Stimulated activated CD8-positive, alpha-beta memory T cell treated with anti-CD3 and anti-CD28 coated beads, Interleukin-4, amount 100 ng/mL, for 4 hours (primary cell): ENCODE results near the gene SMCO1.
"Not testable (repeated sequence)": the region's sequence is repeated elsewhere in the genome, so short reads cannot be mapped to it uniquely, and the experiment has no call there.

Source experiments
- DNase-seq, 2 donors: peaks; one replicate each; pipeline ENCODE4 v3.0.0-alpha.2; 2020; ENCODE audit warnings: low read depth in 2 of 2, low spot score in 1 of 2

SMCO1 gene

DNA sequence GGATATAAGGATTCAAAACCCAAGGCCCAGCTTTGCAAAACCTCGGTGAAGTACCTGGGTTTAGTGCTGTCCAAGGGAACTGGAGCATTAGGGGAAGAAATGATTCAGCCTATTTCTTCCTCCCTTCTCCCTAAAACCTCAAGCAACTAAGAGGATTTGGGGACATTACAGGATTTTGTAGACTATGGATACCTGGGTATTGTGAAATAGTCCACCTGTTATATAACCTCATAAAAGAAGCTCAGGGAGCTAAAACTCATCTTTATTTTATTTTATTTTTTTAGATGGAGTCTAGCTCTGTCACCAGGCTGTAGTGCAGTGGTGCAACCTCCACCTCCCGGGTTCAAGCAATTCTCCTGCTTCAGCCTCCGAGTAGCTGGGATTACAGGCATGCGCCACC is 8.7 kb upstream of the SMCO1 start:
- no peak for DNase-seq

DNA sequence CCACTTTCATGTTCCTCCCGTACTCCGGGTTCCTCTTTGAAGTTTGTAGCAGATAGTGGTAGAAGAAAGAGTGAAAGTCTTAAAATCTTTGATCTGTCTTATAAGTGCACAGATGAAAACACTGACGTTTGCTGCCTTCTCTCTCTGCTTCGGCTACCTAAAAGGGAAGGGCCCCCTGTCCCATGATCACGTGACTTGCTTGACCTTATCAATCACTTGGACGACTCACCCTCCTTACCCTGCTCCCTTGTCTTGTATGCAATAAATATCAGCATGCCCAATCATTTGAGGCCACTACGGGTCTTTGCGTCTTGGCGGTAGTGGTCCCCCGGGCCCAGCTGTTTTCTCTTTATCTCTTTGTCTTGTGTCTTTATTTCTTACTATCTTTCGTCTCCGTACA is 6.1 kb upstream of the SMCO1 start:
- not testable (repeated sequence) for DNase-seq

GRCh38 chr3:196519718-196520082 is 4.6 kb upstream of the SMCO1 start:
- no peak for DNase-seq

DNA sequence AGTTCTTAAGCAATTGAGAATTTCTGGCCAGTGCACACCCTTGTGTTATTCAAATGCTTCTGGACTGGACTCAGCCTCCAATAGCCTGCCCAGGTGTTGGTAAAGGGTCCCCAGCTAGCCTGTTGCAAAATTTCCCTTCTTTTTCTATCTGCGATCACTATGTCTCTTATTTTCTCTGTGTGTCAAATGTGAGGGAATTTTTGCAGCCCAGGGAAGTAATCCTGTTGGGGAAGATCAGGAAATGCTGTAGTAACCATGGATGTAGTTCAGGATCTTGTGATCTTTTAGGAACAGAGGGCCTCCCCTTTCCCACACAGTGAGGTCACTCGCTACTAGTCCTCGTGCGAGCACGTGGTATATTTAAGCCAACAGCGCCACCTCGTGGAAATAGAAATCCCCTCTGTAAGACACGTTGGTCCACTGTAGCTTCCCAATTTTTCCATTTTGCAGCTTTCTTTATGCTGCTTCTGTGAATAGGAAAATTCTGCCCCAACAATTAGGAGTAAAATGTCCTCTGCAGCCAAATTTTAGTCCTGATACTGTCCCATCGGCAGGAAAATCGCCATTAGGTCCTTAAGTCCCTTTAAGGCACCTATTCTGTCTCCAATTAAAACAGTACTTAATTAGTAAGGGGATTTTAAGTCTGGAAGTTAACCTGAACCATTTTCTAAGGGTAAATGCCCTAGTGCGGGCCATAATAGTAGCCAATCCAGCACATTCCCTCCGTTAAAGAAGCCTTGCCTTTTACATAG is 4.0 kb upstream of the SMCO1 start:
- DNase-seq: no peak

GRCh38 chr3:196517919-196518318 is 2.8 kb upstream of the SMCO1 start:
- no peak for DNase-seq

DNA sequence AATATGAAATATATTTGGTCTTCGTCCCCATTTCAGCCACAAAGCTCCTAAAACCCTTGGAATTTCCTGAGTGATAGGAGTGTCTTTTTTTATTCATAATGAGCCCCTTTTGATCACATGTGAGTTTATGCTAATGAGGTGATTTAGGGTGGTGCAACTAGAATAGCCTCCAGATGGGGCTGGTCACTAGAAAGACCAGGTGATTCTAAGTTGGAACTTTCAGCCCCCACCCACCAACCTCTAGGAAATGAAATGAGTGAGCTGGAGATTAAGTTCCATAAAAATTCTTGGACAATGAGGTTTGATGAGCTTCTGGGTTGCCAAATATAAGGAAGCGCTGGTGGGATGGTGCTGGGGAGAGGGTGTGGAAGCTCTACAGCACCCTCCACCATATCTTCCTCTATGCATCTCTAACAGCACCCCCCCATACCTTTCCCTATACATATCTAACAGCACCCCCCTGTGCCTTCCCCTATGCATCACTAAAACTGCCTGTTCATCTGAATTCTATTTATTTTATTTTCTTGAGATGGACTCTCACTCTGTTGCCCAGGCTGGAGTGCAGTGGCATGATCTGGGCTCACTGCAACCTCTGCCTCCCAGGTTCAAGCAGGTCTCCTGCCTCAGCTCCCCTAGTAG is 2.1 kb upstream of the SMCO1 start:
- no peak for DNase-seq

GRCh38 chr3:196514350-196514716 is 813 bp downstream of the SMCO1 start:
- DNase-seq: no peak

DNA sequence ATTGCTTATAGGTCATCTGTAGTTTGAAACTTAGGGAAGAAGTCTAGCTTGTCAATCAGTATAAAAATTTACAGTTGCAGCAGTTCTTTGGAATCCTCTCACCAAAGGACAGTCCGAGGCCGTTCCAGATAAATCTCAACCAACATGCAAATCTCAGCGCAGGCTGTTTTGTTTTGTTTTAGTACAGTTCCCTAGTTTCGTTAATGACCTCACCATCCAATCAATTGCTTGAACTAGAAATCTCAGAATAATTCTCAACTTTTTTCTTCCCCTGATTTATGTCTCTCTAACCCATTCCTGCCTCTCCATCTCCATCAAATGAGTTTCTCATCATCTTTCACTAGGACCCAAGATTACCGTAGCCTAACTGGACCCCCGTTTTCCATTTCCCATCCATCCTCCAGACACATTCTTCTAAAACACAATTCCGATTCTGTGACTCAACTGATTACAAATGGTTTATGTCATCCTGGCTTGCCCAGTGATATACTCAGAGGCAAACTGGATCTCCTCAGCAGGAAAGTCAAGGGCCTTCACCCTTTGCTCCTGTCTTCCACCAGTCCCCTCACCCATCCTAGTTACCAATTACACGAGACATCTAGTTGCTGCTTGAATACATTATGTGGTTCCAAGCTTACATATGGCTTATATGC is 1.3 kb downstream of the SMCO1 start:
- no peak for DNase-seq

GRCh38 chr3:196511646-196512425 is 3.3 kb downstream of the SMCO1 start:
- not testable (repeated sequence) for DNase-seq

DNA sequence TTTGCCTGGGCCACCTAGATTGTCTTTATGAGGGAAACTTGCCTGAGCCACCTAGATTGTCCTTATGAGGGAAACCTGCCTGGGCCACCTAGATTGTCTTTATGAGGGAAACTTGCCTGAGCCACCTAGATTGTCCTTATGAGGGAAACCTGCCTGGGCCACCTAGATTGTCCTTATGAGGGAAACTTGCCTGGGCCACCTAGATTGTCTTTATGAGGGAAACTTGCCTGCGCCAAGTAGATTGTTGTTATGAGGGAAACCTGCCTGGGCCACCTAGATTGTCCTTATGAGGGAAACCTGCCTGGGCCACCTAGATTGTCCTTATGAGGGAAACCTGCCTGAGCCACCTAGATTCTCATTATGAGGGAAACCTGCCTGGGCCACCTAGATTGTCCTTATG is 4.0 kb downstream of the SMCO1 start:
- not testable (repeated sequence) for DNase-seq

GRCh38 chr3:196506687-196507086 is 8.5 kb downstream of the SMCO1 start:
- no peak for DNase-seq

GRCh38 chr3:196504556-196504955 is 10.6 kb downstream of the SMCO1 start:
- DNase-seq: no peak

DNA sequence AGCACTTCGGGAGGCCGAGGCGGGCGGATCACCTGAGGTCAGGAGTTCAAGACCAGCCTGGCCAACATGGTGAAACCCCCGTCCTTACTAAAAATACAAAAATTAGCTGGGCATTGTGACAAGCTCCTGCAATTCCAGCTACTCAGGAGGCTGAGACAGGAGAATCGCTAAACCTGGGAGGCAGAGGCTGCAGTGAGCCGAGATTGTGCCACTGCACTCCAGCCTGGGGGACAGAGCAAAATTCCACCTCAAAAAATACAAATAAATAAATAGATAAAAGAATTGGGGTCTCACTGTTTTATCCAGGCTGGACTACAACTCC is 11.1 kb downstream of the SMCO1 start:
- DNase-seq: not testable (repeated sequence)

DNA sequence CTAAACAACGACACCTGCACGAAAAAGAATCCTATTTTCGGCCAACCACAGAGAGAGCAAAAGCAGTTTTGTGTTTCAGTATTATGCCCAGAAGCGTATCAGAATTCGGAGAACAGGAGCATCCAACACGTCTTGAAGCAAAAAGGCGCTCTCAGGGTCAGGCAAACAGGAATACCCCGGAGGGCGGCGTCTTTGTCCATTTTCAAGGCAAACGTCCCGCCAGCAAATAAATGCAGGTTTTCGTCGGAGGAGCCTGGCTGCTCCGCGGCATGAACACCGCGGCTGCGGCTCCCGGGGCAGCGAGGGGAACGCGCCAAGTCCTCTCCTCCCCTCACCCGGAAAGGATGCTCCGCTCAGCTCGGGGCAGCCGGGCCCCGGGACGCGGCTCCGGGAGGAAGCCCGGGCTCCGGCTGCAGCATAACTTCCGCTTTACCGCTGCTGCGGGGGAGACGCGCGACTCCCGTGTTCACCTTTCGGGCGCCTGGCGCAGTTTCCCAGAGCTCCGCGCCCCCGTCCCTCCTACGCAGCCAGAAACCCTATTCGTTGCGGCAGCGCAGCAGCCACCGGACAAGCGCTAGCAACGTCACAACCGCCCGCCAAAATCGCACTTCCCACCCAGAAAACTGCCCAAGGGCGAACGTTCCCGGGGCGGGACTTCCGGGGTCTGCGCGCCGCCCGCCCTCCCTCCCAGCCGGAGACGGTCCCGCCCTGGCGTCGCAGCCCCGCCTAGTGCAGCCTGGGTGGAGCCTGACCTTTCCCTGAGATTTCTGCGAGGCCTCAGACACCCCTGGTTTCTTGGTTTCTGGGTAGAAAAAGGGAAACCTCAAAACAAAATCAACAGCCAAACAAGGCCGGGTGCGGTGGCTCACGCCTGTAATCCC is 11.7 kb downstream of the SMCO1 start, which contains the start of gene RNF168:
Gene RNF168 (minus strand): TSS at position 573 of the 881 bp plus-strand sequence. CDS start 595 bp downstream, outside the sequence.
- peak; percentile 78 to 89 for DNase-seq

DNA sequence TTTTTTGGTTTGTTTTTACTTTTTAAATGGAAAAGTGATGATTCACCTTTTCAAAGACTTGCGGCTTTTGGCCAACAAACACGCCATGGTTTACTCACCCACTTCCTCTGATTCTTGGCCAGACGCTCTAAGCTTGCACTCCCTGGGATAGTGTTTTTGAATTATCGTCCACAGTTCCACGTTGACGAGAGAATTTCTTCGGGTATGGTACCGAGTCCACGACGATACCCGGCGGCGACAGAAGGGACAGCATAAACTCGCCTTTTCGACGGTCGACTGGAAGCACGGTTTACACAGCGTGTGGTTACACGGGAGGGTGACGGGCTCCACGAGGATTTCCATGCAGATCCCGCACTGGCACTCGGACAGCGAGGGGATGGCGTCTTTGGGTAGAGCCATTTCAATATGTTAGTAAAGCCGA is 12.4 kb downstream of the SMCO1 start:
- DNase-seq: no peak

DNA sequence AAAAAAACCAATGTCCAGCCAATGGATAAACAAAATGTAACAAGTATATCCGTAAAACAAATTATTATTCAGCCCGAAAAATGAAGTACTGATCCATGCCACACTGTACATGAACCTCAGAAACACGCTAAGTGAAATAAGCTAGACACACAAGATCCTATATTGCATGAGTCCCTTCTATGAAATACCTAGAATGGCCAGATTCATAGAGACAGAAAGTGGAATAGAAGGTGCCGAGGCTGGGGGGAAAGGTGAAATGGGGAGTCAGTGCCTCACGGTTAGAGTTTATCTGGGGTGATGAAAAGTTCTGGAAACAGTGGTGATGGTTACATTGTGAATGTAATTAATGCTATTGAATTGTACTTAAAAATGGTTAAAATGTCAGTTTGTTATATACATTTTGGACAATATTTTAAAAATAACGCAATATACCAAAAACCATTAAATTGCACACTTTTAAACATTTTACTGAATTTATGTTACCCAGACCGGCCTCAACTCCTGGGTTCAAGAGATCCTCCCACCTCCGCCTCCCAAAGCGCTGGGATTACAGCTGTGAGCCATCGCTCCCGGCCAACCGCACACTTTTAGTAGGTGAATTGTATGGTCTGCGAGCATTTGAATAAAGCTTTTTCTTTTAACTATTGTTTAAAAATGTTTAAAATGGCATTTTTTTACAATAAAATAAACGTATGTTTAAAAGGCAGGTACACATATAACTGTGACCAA is 13.7 kb downstream of the SMCO1 start:
- no peak for DNase-seq

DNA sequence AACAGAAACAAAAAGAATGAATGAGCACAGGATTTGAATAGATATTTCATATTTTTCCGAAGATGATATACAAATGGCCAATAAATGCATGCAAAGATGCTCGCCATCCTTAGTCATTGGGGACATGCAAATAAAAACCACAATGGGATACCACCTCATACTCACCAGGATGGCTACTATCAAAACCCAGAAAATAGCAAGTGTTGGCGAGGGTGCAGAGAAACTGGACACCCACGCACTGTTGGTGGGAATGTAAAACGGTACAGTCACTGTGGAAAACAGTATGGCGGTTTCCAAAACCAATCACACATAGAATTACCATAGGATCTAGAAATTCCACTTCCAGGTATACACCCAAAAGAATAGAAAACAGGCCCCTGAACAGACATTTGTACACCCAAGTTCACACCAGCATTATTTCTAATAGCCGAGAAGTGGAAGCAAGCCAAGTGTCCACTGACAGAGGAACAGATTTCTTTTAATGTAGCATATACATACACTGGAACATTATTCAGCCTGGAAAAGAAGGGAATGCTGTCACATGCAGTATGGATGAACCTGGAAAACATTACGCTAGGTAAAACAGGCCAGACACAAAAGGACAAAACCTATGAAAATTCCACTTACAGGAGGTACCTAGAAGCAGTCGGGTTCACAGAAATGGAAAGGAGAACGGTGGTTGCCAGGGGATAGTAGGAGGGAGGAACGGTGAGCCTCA is 15.2 kb downstream of the SMCO1 start:
- no peak for DNase-seq

DNA sequence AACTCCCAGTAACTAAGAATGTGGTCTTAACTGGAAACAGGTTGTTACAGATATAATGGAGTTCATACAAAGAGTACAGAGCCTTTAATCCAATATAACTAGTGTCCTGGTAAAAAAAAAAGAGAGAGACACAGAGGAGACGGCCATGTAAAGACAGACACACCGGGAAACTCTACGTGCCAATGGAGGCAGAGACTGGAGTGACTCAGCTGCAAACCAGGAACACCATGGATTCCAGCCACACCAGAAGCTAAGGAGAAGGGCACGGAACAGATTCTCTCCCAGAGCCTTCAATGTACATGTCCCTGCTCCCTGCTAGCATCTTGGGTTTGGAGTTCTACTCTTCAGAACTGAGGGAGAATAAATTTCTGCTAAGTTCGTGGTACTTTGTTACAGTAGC is 16.1 kb downstream of the SMCO1 start:
- no peak for DNase-seq

GRCh38 chr3:196498297-196498696 is 16.8 kb downstream of the SMCO1 start:
- DNase-seq: no peak
